Activated T-cell treated with anti-CD3 and anti-CD28 coated beads, Interleukin-2, amount 50 U/mL, for 72 hours (primary cell): Measurements from ENCODE around the gene IL15RA. TPM values are rescaled to one million over a fixed set of nuclear protein-coding genes. Genes with fewer than 3 reads are reported as not detected.
"Not testable (repeated sequence)": the region's sequence is repeated elsewhere in the genome, so short reads cannot be mapped to it uniquely, and the experiment has no call there.

ENCODE experiments used
- ATAC-seq, 2 donors: fragments of 150-1000 bp; cut with Tn5 transposase; replicated peaks in 1 of 2; 2 replicates each; pipeline ENCODE4 v1.10.0; 2021; ENCODE audit warnings: moderate library complexity in 2 of 2, mild to moderate bottlenecking in 1 of 2
- DNase-seq, 2 donors: peaks; one replicate each; pipeline ENCODE4 v3.0.0; 2021 to 2022; ENCODE audit warnings: mixed read lengths in 1 of 2
- H3K27ac Mint-ChIP-seq: one replicate; pipeline ENCODE4 v1.8.0; 2022; ENCODE audit warnings: mild to moderate bottlenecking, moderate library complexity, mixed read lengths
- H3K27me3 Mint-ChIP-seq: one replicate; pipeline ENCODE4 v1.8.0; 2022; ENCODE audit warnings: low read depth, mixed read lengths
- H3K36me3 Mint-ChIP-seq, 2 donors: one replicate each; pipeline ENCODE4 v1.8.0; 2022; ENCODE audit warnings: mixed read lengths in 2 of 2, mild to moderate bottlenecking in 1 of 2; ENCODE audit not compliant: insufficient read depth in 2 of 2
- H3K4me1 Mint-ChIP-seq: one replicate; pipeline ENCODE4 v1.8.0; 2022; ENCODE audit warnings: low read depth, mixed read lengths
- H3K4me3 Mint-ChIP-seq, 2 donors: one replicate each; pipeline ENCODE4 v1.8.0; 2022; ENCODE audit warnings: mild to moderate bottlenecking in 2 of 2, mixed read lengths in 2 of 2, moderate library complexity in 2 of 2
- H3K9me3 Mint-ChIP-seq, 2 donors: one replicate each; pipeline ENCODE4 v1.8.0; 2022; ENCODE audit warnings: mixed read lengths in 2 of 2
- total RNA-seq, 2 donors: library from RNA; stranded (reverse); gene quantifications; one replicate each; pipeline ENCODE4 v1.2.3, GENCODE V29; 2022

The IL15RA gene
- total RNA-seq, 2 donors from 2014 or later = 23.7 to 30.0 TPM

DNA sequence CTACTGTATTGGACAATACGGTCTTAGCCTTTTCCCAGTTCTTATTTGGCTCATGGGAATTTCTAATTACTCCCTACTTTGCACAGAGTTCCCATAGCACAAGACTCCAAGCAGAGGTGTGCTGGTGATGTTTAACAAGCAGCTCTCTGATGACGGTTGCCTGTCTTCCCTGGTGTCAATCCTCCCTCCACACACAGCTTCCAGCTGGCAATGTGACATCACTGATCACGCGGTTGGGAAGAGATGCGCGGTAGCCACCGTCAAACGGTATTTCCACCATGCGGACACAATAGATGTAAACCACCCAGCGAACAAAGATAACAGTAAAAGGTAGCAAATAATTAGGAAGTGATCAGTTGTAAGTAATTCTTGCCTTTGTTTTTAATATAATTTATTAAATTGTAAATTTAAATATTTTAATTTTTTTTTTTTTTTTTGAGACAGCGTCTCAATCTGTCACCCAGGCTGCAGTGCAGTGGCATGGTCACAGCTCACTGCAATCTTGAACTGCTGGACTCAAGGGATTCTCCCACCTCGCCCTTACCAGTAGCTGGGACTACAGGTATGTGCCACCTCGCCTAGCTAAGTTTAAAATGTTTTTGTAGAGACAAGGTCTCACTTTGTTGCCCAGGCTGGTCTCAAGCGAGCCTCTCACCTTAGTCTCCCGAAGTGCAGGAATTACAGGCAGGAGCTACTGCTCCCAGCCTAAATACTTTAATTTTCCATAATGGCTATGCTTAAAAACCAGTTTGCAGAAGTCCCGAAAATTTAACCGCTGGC lies 36.3 kb upstream of the IL15RA start:
- ATAC-seq (no peak), DNase-seq (no peak)
- H3K4me3 Mint-ChIP-seq = no peak overlapping the region
- H3K27me3 Mint-ChIP-seq = no peaks in the 10 kb centered on the region
- peaks cover 13 to 50% of the 10 kb centered on the region in 2 donors for H3K36me3 Mint-ChIP-seq
- peaks cover 86% of the 10 kb centered on the region for H3K4me1 Mint-ChIP-seq
- H3K9me3 Mint-ChIP-seq = peaks cover 0 to under 1% of the 10 kb centered on the region in 2 donors
- peak overlapping the region; percentile 88 for H3K27ac Mint-ChIP-seq

DNA sequence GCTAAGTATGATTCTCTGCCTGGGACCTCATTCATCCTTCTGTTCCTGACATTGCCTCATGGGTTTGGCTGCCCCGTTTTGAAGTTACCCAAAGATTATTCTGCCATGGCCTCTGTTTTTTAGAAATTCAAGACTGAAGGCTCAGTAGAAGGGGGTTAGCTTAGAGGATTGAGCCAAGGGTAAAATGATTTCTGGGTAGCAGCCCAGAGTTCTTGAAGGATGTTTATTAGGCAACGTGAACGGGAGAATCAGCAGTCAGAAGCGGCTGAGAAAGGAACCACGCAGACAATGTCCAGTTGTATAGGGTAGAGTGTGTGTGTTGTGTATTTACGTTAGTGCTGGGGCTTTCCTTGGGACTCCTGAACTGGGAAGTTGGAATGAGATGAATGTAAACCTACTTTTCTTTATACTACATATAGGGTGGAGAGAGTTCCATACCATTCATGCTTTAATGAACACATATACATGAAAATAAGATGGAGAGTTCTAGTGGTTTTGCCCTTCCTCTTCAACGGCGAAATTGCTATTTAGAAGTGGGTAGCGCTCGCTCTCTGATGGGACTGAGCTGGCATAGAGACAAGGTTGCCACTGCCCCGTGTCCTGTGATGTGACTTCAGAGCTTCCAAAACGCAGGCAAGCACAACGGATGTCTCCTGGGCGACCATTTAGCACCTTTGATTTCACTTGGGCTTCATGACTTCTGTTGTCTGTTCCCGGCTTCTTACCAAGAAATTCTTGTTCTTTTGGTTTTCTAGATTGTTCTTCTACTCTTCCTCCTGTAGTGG lies 35.0 kb upstream of the IL15RA start:
- Mint-ChIP-seq H3K4me1 (peaks cover 75% of the 10 kb centered on the region), H3K9me3 (peaks cover under 1 to 9% of the 10 kb centered on the region in 2 donors), H3K27ac (peak overlapping the region; percentile 56), H3K27me3 (no peaks in the 10 kb centered on the region), H3K36me3 (peaks cover 25 to 42% of the 10 kb centered on the region in 2 donors), H3K4me3 (no peak overlapping the region)
- DNase-seq (no peak), ATAC-seq (no peak)

DNA sequence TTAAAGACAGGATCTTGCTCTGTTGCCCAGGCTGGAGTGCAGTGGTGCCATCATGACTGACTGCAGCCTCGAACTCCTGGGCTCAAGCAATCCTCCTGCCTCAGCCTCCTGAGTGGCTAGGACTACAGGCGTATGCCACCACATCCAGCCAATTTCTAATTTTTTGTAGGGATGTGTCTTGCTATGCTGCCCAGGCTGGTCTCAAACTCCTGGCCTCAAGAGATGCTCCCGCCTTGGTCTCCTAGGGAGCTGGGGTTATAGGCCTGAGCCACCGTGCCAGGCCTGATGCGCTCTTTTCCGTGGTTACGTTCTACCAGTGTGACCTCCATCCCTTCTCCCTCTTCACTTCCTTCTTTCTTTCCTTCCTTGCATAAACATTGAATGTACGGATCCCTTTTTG lies 34.2 kb upstream of the IL15RA start:
- peaks cover 29 to 40% of the 10 kb centered on the region in 2 donors for H3K36me3 Mint-ChIP-seq
- ATAC-seq (peak; percentile 0 to 1), DNase-seq (no peak)
- H3K27ac Mint-ChIP-seq = peak overlapping the region; percentile 56
- H3K9me3 Mint-ChIP-seq = peaks cover 6 to 16% of the 10 kb centered on the region in 2 donors
- H3K27me3 Mint-ChIP-seq = no peaks in the 10 kb centered on the region
- H3K4me1 Mint-ChIP-seq = peaks cover 68% of the 10 kb centered on the region
- H3K4me3 Mint-ChIP-seq = no peak overlapping the region

DNA sequence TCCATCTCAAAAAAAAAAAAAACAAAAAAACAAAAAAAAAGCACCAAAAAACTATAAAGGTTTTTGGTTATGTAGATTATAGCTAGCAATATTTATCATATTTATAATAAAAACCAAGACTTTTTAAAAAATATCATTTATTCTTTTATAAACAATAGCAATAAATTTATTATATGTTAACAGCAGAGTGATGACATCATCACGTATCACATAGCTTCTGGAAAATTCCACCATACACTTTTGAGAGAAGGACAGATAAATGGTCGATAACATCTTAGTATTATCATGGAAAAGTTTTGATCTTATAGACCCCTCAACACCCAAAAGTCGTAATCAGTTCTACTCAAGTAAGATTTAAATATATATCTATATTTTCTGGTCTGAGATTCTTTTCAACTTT lies 33.2 kb upstream of the IL15RA start:
- Mint-ChIP-seq H3K36me3 (peaks cover 25 to 32% of the 10 kb centered on the region in 2 donors), H3K27ac (no peak overlapping the region), H3K4me1 (peaks cover 59% of the 10 kb centered on the region)

DNA sequence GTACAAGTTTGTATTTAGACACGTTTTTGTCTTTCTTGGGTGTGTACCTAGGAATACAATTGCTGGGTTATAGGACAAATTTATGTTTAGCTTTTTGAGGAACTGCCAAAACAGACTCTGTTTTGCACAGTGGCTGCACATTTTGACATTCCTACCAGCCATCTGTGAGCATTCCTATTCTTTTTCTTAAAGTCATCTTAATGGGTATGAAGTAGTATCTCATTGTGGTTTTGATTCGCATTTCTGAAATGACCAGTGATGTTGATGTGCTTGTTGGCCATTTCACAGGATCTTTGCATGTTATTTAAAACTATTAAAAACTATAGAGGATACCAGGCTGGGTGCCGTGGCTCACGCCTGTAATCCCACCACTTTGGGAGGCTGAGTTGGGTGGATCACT lies 32.6 kb upstream of the IL15RA start:
- Mint-ChIP-seq H3K27me3 (no peaks in the 10 kb centered on the region), H3K4me1 (peaks cover 53% of the 10 kb centered on the region), H3K27ac (peak overlapping the region; percentile 94), H3K4me3 (peak overlapping the region in 1 of 2 donors; percentile 27), H3K9me3 (peaks cover 6 to 17% of the 10 kb centered on the region in 2 donors), H3K36me3 (peaks cover 24 to 27% of the 10 kb centered on the region in 2 donors)
- ATAC-seq (no peak), DNase-seq (no peak)

More for the DNA sequence above, 33.2 kb upstream of the IL15RA start:
- no peaks in the 10 kb centered on the region for H3K27me3 Mint-ChIP-seq
- H3K4me3 Mint-ChIP-seq = no peak overlapping the region
- no peak for DNase-seq
- ATAC-seq = no peak
- H3K9me3 Mint-ChIP-seq = peaks cover 6 to 17% of the 10 kb centered on the region in 2 donors

DNA sequence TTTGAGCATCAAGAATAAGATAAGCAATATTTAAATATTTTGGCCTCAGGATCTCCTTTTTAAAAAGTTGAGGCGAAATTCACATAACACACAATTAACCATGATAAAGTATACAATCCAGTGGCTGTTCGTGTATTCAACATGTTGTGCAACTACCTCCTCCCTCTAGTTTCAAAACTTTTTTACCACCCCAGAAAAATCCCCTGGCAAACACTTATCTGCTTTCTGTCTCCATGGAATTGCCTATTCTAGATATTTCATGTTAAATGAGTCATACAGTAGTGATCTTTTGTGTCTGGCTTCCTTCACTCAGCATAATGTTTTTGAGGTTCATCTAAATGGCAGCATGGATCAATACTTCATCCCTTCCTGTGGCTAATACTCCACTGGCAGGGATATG lies 31.8 kb upstream of the IL15RA start:
- ATAC-seq (peak; percentile 29 to 31), DNase-seq (no peak)
- Mint-ChIP-seq H3K9me3 (peaks cover 6 to 17% of the 10 kb centered on the region in 2 donors), H3K4me3 (peak overlapping the region in 1 of 2 donors; percentile 12), H3K36me3 (peaks cover 24% of the 10 kb centered on the region in 2 donors), H3K4me1 (peaks cover 46% of the 10 kb centered on the region), H3K27ac (peak overlapping the region; percentile 94), H3K27me3 (no peaks in the 10 kb centered on the region)

DNA sequence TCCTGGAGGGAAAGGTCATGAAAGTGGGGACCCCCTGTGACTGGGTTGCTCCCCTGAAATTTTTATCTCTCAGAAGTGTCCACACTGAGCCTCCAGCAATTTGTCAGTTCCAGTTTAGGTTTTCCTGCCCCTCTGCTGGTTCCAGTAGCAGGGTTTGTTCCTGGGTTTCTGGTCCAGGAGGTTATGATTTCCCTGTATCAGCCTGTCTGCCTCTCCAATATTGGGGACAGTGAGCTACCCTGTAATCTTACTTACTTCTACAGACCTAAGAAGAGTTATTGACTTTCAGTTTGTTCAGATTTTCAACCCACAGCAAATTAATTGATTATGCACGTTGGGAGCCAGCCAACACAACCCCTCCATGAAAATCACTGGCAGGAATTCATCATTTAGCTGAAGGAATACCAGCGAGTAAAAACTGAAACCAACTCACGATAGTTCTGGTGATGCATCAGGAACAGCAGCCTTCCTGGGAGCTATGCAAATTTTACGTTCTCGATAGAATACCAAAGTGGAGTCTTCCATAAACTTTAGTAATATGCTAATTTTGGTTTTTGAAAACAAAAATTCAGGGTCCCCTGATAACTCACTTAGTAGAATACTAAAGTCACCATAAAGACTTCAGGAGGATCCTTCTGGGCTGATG lies 31.3 kb upstream of the IL15RA start:
- H3K27me3 Mint-ChIP-seq = no peaks in the 10 kb centered on the region
- peaks cover 6 to 17% of the 10 kb centered on the region in 2 donors for H3K9me3 Mint-ChIP-seq
- ATAC-seq (no peak), DNase-seq (no peak)
- peaks cover 20 to 24% of the 10 kb centered on the region in 2 donors for H3K36me3 Mint-ChIP-seq
- peaks cover 46% of the 10 kb centered on the region for H3K4me1 Mint-ChIP-seq
- peak overlapping the region; percentile 94 for H3K27ac Mint-ChIP-seq
- H3K4me3 Mint-ChIP-seq = no peak overlapping the region

DNA sequence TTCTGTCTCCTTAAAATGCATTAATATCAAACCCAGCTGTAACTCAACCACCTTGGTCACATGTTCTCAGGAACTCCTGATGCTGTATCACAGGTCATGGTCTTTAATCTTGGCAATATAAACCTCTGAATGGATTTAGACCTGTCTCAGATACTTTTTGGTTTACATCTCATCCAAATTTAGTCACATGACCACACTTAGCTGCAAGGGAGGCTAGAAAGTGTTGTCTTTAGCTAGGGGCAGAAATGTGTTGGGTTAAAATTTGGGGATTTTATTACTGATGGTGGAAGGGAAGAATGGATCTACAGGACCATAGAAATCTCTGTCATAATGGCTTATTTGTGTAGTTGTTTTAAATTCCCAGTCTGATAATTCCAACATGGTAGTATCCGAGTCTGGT lies 29.6 kb upstream of the IL15RA start:
- H3K36me3 Mint-ChIP-seq = peaks cover 9 to 19% of the 10 kb centered on the region in 2 donors
- H3K9me3 Mint-ChIP-seq = peaks cover 6 to 17% of the 10 kb centered on the region in 2 donors
- H3K4me3 Mint-ChIP-seq = no peak overlapping the region
- no peak for DNase-seq
- H3K27me3 Mint-ChIP-seq = no peaks in the 10 kb centered on the region
- no peak for ATAC-seq
- H3K4me1 Mint-ChIP-seq = peaks cover 49% of the 10 kb centered on the region
- H3K27ac Mint-ChIP-seq = peak overlapping the region; percentile 1

DNA sequence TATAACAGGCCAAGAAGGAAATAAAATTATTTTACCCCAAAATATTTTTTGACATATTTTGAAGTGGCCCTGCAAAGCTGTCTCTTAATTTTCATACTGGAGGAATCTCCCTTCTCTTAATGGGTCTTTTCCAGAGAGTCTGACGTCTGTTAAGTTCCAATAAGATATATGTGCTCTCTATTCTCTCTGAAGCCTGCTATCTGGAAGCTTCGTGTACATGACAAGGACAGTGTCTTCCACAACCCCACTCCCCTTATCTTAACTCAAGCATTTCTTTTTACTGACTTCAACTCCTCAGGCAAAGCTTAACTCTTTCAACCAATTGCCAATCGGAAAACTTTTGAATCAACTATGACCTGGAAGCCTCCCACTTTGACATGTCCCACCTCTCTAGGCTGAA lies 29.2 kb upstream of the IL15RA start:
- H3K27ac Mint-ChIP-seq = peak overlapping the region; percentile 23
- peaks cover 6 to 17% of the 10 kb centered on the region in 2 donors for H3K36me3 Mint-ChIP-seq
- H3K27me3 Mint-ChIP-seq = no peaks in the 10 kb centered on the region
- H3K4me1 Mint-ChIP-seq = peaks cover 49% of the 10 kb centered on the region
- H3K4me3 Mint-ChIP-seq = no peak overlapping the region
- ATAC-seq (no peak), DNase-seq (no peak)
- H3K9me3 Mint-ChIP-seq = peaks cover 6 to 17% of the 10 kb centered on the region in 2 donors

DNA sequence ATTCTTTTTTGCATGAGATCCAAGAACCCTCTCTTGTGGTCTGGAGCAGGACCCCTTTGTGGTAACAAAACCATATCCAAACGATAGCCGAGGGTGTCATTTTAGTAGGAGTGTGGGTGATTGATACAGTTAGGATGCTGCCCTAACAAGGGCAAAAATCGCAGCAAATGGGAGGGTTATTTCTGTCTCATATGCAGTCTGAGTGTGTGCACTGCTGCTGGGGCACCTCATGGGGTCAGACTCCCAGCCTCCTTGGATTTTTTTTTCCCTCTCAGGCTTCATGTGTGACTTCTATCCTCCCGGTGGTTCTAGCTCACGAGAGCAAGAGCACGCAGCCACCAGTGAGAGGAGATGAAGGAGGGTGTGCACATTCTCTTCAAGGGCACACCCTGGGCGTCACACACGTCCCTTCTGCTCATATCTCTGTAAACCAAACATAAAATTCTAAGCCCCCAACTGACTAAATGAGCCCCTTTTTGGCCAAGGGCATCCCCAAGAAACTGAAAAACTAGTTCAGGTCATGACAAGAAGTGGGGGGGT lies 28.6 kb upstream of the IL15RA start:
- DNase-seq (no peak), ATAC-seq (no peak)
- peaks cover 46% of the 10 kb centered on the region for H3K4me1 Mint-ChIP-seq
- H3K9me3 Mint-ChIP-seq = peaks cover 6 to 17% of the 10 kb centered on the region in 2 donors
- no peaks in the 10 kb centered on the region for H3K27me3 Mint-ChIP-seq
- peak overlapping the region; percentile 23 for H3K27ac Mint-ChIP-seq
- no peak overlapping the region for H3K4me3 Mint-ChIP-seq
- H3K36me3 Mint-ChIP-seq = peaks cover 6 to 17% of the 10 kb centered on the region in 2 donors

DNA sequence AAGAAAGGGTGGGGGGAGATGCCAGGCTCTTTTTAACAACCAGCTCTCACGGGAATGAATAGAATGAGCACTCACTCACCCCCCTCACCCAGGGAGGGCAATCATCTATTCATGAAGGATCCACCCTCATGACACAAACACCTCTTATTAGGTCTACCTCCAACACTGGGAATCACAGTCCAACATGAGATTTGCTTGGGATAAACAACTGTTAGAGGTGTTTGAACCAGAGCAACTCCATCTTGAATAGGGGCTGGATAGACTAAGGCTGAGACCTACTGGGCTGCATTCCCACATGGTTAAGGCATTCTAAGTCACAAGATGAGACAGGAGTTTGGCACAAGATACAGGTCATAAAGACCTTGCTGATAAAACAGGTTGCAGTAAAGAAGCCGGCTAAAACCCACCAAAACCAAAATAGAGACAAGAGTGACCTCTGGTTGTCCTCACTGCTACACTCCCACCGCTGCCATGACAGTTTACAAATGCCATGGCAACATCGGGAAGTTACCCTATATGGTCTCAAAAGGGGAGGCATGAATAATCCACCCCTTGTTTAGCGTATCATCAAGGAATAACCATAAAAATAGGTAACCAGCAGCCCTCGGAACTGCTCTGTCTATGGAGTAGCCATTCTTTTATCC lies 27.9 kb upstream of the IL15RA start:
- H3K4me3 Mint-ChIP-seq, ATAC-seq, H3K27me3 Mint-ChIP-seq, DNase-seq: not testable (repeated sequence)
- Mint-ChIP-seq H3K27ac (peak overlapping the region; percentile 10), H3K9me3 (peaks cover 6 to 17% of the 10 kb centered on the region in 2 donors), H3K4me1 (peaks cover 45% of the 10 kb centered on the region), H3K36me3 (peaks cover 6 to 17% of the 10 kb centered on the region in 2 donors)

DNA sequence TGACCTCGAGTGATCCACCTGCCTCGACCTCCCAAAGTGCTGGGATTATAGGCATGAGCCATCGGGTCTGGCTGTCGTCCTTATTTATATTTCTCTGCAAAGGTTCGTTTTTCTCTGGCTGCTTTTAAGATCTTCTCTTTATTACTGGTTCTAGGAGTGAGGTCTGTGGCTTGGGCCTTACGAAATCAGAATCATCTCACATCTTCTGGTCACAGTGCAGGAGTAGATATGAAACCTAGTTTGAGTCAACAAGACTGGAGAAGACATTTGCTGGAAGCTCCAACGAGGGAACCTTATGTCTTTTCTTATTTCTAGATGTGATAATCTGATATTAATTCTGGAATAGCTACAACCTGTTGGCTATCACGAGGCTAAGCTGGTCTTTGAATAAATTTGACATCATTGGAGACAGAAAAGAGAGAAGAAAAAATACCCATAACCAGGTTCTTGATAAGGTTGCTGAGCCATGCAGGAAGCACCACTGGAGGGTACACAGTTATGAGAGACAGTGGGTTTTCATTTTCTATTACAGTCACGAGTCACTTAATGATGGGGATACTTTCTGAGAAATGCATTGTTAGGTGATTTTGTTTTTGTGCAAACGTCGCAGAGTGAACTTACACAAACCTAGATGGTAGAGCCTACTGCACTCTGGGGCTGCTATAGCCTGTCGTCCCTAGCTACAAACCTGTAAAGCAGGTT lies 25.6 kb upstream of the IL15RA start:
- Mint-ChIP-seq H3K36me3 (peaks cover 1 to 10% of the 10 kb centered on the region in 2 donors), H3K4me1 (peaks cover 31% of the 10 kb centered on the region), H3K27ac (peak overlapping the region; percentile 70), H3K9me3 (peaks cover 6 to 13% of the 10 kb centered on the region in 2 donors), H3K4me3 (peak overlapping the region; percentile 53 to 82), H3K27me3 (peaks cover 10% of the 10 kb centered on the region)
- peak; percentile 79 to 84 for ATAC-seq
- peak; percentile 46 for DNase-seq
